Activated CD4-positive, CD25-positive, alpha-beta regulatory T cell treated with anti-CD3 and anti-CD28 coated beads, Interleukin-2, amount 50 U/mL, for 72 hours (primary cell): ENCODE data around the gene GPM6B.

Experiments
- DNase-seq: peaks from one replicate; pipeline ENCODE4 v3.0.0; 2021

The GPM6B gene

GRCh38 chrX:13721371-13721770 is 95.5 kb downstream of the GPM6B start:
- DNase-seq: no peak
